ENCODE data around the gene CACNB4.

GRCh38 chr2:151976945-151977353 lies 121.9 kb downstream of the CACNB4 start:
- TF ChIP-seq POLR2AphosphoS5 (IDR thresholded peaks at IDR 0.05) = no peak
- TF ChIP-seq CTCF (IDR thresholded peaks at IDR 0.05) = no peak

All from breast epithelium (tissue), 3 donors.